ENCODE measurements around the gene PKHD1.

DNA sequence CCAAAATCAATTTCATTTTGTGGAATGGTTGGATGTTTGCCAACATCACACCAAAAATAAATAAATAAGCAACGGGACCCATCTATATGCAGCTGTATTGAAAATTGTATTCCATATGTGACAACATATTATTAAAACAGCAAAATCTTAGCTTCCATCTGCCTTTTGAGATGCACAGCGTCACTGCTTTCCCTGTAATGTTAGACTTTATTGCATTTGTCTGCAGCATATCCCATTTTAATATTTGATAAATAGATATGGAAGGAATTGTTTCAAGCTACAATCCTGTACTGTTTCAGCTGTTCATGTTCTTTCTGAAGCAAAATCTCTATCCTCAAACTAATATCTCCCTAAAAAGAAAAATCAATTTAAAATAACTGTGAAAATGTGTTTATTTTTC lies 509.1 kb downstream of the PKHD1 start:
- no peak for TF ChIP-seq POLR2A (IDR thresholded peaks at IDR 0.05; ENCODE audit: extremely low read depth, insufficient read length)
- TF ChIP-seq, protein P1, sequence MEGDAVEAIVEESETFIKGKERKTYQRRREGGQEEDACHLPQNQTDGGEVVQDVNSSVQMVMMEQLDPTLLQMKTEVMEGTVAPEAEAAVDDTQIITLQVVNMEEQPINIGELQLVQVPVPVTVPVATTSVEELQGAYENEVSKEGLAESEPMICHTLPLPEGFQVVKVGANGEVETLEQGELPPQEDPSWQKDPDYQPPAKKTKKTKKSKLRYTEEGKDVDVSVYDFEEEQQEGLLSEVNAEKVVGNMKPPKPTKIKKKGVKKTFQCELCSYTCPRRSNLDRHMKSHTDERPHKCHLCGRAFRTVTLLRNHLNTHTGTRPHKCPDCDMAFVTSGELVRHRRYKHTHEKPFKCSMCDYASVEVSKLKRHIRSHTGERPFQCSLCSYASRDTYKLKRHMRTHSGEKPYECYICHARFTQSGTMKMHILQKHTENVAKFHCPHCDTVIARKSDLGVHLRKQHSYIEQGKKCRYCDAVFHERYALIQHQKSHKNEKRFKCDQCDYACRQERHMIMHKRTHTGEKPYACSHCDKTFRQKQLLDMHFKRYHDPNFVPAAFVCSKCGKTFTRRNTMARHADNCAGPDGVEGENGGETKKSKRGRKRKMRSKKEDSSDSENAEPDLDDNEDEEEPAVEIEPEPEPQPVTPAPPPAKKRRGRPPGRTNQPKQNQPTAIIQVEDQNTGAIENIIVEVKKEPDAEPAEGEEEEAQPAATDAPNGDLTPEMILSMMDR (IDR thresholded peaks at IDR 0.05; ENCODE audit: low read depth, low read length): no peak
